NOMO-1 treated with DMSO at 0.1 percent for 48 hours (cell line): Measurements from ENCODE around the gene CRMP1.

Source experiments
- DNase-seq: peaks from one replicate; lab custom pipeline; 2025; ENCODE audit not compliant: unreplicated experiment; lab: John Stamatoyannopoulos, UW

CRMP1 gene

GRCh38 chr4:5893004-5893580 is at the start of gene CRMP1:
TSS of gene CRMP1 (minus strand) at chr4:5893086. CDS start at chr4:5892969, 117 bp downstream.
- DNase-seq = no peak

GRCh38 chr4:5941601-5942000 is 48.7 kb upstream of the CRMP1 start:
- no peak for DNase-seq

- DNase-seq = no peak
Observed at GRCh38 chr4:5940470-5941203, 47.8 kb upstream of the CRMP1 start.

- no peak for DNase-seq
Observed at GRCh38 chr4:5933996-5934831, 41.3 kb upstream of the CRMP1 start.

GRCh38 chr4:5933116-5933515 is 40.2 kb upstream of the CRMP1 start:
- DNase-seq = no peak

- no peak for DNase-seq
Observed at GRCh38 chr4:5932035-5932568, 39.2 kb upstream of the CRMP1 start.

GRCh38 chr4:5931526-5931925 is 38.6 kb upstream of the CRMP1 start:
- no peak for DNase-seq

GRCh38 chr4:5930876-5931275 is 38.0 kb upstream of the CRMP1 start:
- no peak for DNase-seq

GRCh38 chr4:5930456-5930855 is 37.6 kb upstream of the CRMP1 start:
- DNase-seq = no peak

GRCh38 chr4:5928844-5929420 is 36.0 kb upstream of the CRMP1 start:
- no peak for DNase-seq

- no peak for DNase-seq
Observed at GRCh38 chr4:5928274-5928673, 35.4 kb upstream of the CRMP1 start.

GRCh38 chr4:5927747-5928146 is 34.9 kb upstream of the CRMP1 start:
- DNase-seq = no peak

GRCh38 chr4:5927116-5927515 is 34.2 kb upstream of the CRMP1 start:
- no peak for DNase-seq

- DNase-seq = no peak
Observed at GRCh38 chr4:5926598-5926997, 33.7 kb upstream of the CRMP1 start.

GRCh38 chr4:5925419-5926200 is 32.7 kb upstream of the CRMP1 start:
- no peak for DNase-seq

GRCh38 chr4:5924461-5925125 is 31.7 kb upstream of the CRMP1 start:
- no peak for DNase-seq

- DNase-seq = no peak
Observed at GRCh38 chr4:5923376-5923775, 30.5 kb upstream of the CRMP1 start.

- DNase-seq = no peak
Observed at GRCh38 chr4:5922556-5922955, 29.7 kb upstream of the CRMP1 start.

- no peak for DNase-seq
Observed at GRCh38 chr4:5921981-5922380, 29.1 kb upstream of the CRMP1 start.
